H1 (cell line): ENCODE data around the gene NEURL1. TPM values are rescaled to one million over a fixed set of nuclear protein-coding genes. Genes with fewer than 3 reads are reported as not detected.

ENCODE experiments used
- BRCA1 ChIP-seq: IDR thresholded peaks from 2 replicates; pipeline ENCODE4 v1.6.1; 2012; ENCODE audit warnings: low read depth, low read length, improper control_type of control experiment
- CHD1 ChIP-seq: IDR thresholded peaks from 2 replicates; pipeline ENCODE4 v1.6.1; 2012; ENCODE audit warnings: low read depth, low read length, improper control_type of control experiment
- CHD2 ChIP-seq: IDR thresholded peaks from 2 replicates; pipeline ENCODE4 v1.6.1; 2012; ENCODE audit warnings: low read length, improper control_type of control experiment
- CHD7 ChIP-seq: fragments of 300-600 bp; sonication (generic); IDR thresholded peaks from 2 replicates; pipeline ENCODE4 v1.7.1; 2012; ENCODE audit warnings: low read length, moderate library complexity, mild to moderate bottlenecking, inconsistent platforms; ENCODE audit not compliant: insufficient replicate concordance
- EP300 ChIP-seq, 2 experiments: IDR thresholded peaks; 1 replicate in 1 of 2; 2 replicates in 1 of 2; pipeline ENCODE4 v1.6.1; 2011 to 2012; ENCODE audit warnings: low read depth in 2 of 2, low read length in 2 of 2, mild to moderate bottlenecking in 2 of 2, borderline replicate concordance in 1 of 2, inconsistent platforms in 1 of 2, moderate library complexity in 1 of 2
- EZH2 ChIP-seq: fragments of 200-600 bp; sonication (generic); IDR thresholded peaks from 2 replicates; pipeline ENCODE4 v1.7.1; 2012; ENCODE audit warnings: low read depth, mild to moderate bottlenecking, moderate library complexity, low read length, inconsistent platforms; ENCODE audit not compliant: severe bottlenecking
- GTF2F1 ChIP-seq: IDR thresholded peaks from 2 replicates; pipeline ENCODE4 v1.6.1; 2012; ENCODE audit warnings: low read depth, low read length, improper control_type of control experiment, borderline replicate concordance
- JUND ChIP-seq: IDR thresholded peaks from 2 replicates; pipeline ENCODE4 v1.6.1; 2011; ENCODE audit warnings: mild to moderate bottlenecking, improper control_type of control experiment, low read length
- KDM4A ChIP-seq: IDR thresholded peaks from one replicate; pipeline ENCODE4 v1.7.1; 2012; ENCODE audit warnings: low read depth, mild to moderate bottlenecking, moderate library complexity, low read length, inconsistent platforms; ENCODE audit not compliant: severe bottlenecking
- SP4 ChIP-seq: IDR thresholded peaks from 2 replicates; pipeline ENCODE4 v1.6.1; 2012; ENCODE audit warnings: low read length, inconsistent platforms
- TCF12 ChIP-seq: IDR thresholded peaks from 2 replicates; pipeline ENCODE4 v1.6.1; 2011; ENCODE audit warnings: low read depth, mild to moderate bottlenecking, low read length
- YY1 ChIP-seq: IDR thresholded peaks from 2 replicates; pipeline ENCODE4 v1.6.1; 2011; ENCODE audit warnings: low read depth, mild to moderate bottlenecking, low read length
- polyA plus RNA-seq, 7 experiments: library from polyadenylated mRNA; depleted of rRNA in 3 of 7; stranded (reverse) in 5 of 7; unstranded in 2 of 7; fragments of >200 nt in 5 of 7; fragments of 200-250 nt in 2 of 7; gene quantifications; 1 replicate in 5 of 7; 2 replicates in 1 of 7; 4 replicates in 1 of 7; pipeline versions ENCODE4 v1.2.1 to v1.2.3, GENCODE V29; 2011 to 2013; ENCODE audit warnings: missing spikeins in 2 of 7, mixed read lengths in 2 of 7
- total RNA-seq: library from RNA; stranded (reverse); fragmentation: NEBNext Ultra II Directional; extraction: Animal tissue kit (Norgen Biotek cat#: 25700); gene quantifications from 2 replicates; pipeline ENCODE4 v1.2.1, GENCODE V29; 2021

The NEURL1 gene
- total and polyA plus RNA-seq, 2 of the 8 experiments (the other 6 are each of a cell fraction or from before 2014, with no cell fraction given): 0.54 to 0.58 TPM

GRCh38 chr10:103492655-103493261 lies 747 bp upstream of the NEURL1 start (continued):
- TF ChIP-seq CHD7: no peak
- no peak for TF ChIP-seq CHD2
- TF ChIP-seq SP4: no peak
- no peak for TF ChIP-seq CHD1
- no peak for TF ChIP-seq YY1
- TF ChIP-seq BRCA1: no peak
- no peak for TF ChIP-seq TCF12
- no peak for TF ChIP-seq KDM4A
- no peak for TF ChIP-seq JUND
- no peak for TF ChIP-seq EP300 (IDR thresholded peaks at IDR 0.05; ENCODE audit: borderline replicate concordance in 1 of 2, low read depth in 2 of 2, low read length in 2 of 2)
- TF ChIP-seq EZH2: no peak
- TF ChIP-seq GTF2F1: no peak
